ENCODE results near the gene OVOL2. TPM values are rescaled to one million over a fixed set of nuclear protein-coding genes. Genes with fewer than 3 reads are reported as not detected.

Gene OVOL2
- total and polyA plus RNA-seq, 2 of the 4 experiments (the other 2 are of a cell fraction), result not detected

DNA sequence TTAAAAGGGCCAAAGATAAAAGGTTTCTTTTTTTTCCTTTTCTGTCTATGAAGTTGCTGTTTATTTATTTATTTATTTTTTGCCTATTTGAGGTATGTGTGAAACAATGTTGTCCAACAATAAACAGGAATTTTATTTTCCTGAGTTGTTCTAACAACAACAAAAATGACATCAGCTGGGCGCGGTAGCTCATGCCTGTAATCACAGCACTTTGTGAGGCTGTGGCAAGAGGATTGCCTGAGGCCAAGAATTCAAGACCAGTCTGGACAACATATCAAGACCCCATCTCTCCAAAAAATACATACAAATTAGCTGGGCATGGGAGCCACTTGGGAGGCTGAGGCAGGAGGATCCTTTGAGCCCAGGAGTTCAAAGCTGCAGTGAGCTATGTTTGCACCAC, 44.8 kb downstream of the OVOL2 start:
- peaks cover under 1% of the 10 kb centered on the region; the same call in 1 of the 2 replicates for H3K4me1 ChIP-seq (ENCODE audit: control insufficient read depth, insufficient read depth, low read length)
- no peak overlapping the region for H2BK15ac ChIP-seq (ENCODE audit: low read depth, low read length)
- no peak overlapping the region for H3K4ac ChIP-seq (ENCODE audit: low read depth, low read length)
- H3K9me3 ChIP-seq (ENCODE audit: control insufficient read depth, insufficient read depth, low read length), result no peaks in the 10 kb centered on the region
- no peaks in the 10 kb centered on the region for H4K20me1 ChIP-seq (ENCODE audit: insufficient read depth, low read length)
- H2BK120ac ChIP-seq (ENCODE audit: low read depth, low read length), result no peak overlapping the region
- 100% methylated on average over 2 of the region's 2 CpGs; no CpG with 5 or more reads in 1 of the 2 experiments for WGBS, 2 experiments (ENCODE audit: extremely low coverage in 2 of 2, insufficient read length in 1 of 2)
- H3K27ac ChIP-seq (ENCODE audit: insufficient read depth, low read length), result no peak overlapping the region
- no peak overlapping the region for H4K8ac ChIP-seq (ENCODE audit: low read depth in 2 of 2, low read length in 2 of 2)
- no peak overlapping the region for H3K23ac ChIP-seq (ENCODE audit: low read depth, low read length)
- H4K91ac ChIP-seq (ENCODE audit: insufficient read depth, low read depth, low read length), result no peak overlapping the region
- ATAC-seq (ENCODE audit: low read depth) (no peak), DNase-seq (no peak)
- in situ Hi-C loops (cut with MboI; ENCODE audit: low sequenced_read_pairs), result no loop called here
- no peak overlapping the region for H2AK5ac ChIP-seq (ENCODE audit: low read depth, low read length)
- H3K27me3 ChIP-seq (ENCODE audit: control insufficient read depth, insufficient read depth, low read length), result no peaks in the 10 kb centered on the region; the same call in 1 of the 2 replicates
- no peak overlapping the region for H3K4me2 ChIP-seq (ENCODE audit: low read depth, low read length)
- H3K9ac ChIP-seq (ENCODE audit: low read depth, low read length), result no peak overlapping the region
- CTCF ChIA-PET, result no interaction called here
- H3K56ac ChIP-seq (ENCODE audit: extremely low read depth, insufficient read depth, low read length), result no peak overlapping the region
- H4K5ac ChIP-seq (ENCODE audit: low read depth, low read length), result no peak overlapping the region
- TF ChIP-seq, protein P1, sequence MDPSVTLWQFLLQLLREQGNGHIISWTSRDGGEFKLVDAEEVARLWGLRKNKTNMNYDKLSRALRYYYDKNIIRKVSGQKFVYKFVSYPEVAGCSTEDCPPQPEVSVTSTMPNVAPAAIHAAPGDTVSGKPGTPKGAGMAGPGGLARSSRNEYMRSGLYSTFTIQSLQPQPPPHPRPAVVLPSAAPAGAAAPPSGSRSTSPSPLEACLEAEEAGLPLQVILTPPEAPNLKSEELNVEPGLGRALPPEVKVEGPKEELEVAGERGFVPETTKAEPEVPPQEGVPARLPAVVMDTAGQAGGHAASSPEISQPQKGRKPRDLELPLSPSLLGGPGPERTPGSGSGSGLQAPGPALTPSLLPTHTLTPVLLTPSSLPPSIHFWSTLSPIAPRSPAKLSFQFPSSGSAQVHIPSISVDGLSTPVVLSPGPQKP (IDR thresholded peaks at IDR 0.05; ENCODE audit: borderline replicate concordance, low read depth, low read length), result no peak
- TF ChIP-seq BHLHE40 (IDR thresholded peaks at IDR 0.05; ENCODE audit: low read depth, low read length), result no peak
- TF ChIP-seq, protein P2, sequence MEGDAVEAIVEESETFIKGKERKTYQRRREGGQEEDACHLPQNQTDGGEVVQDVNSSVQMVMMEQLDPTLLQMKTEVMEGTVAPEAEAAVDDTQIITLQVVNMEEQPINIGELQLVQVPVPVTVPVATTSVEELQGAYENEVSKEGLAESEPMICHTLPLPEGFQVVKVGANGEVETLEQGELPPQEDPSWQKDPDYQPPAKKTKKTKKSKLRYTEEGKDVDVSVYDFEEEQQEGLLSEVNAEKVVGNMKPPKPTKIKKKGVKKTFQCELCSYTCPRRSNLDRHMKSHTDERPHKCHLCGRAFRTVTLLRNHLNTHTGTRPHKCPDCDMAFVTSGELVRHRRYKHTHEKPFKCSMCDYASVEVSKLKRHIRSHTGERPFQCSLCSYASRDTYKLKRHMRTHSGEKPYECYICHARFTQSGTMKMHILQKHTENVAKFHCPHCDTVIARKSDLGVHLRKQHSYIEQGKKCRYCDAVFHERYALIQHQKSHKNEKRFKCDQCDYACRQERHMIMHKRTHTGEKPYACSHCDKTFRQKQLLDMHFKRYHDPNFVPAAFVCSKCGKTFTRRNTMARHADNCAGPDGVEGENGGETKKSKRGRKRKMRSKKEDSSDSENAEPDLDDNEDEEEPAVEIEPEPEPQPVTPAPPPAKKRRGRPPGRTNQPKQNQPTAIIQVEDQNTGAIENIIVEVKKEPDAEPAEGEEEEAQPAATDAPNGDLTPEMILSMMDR (conservative IDR thresholded peaks at IDR 0.05; ENCODE audit: low read depth, low read length), result no peak
- no peak for TF ChIP-seq CHD1 (IDR thresholded peaks at IDR 0.05; ENCODE audit: low read depth, low read length)
- dilution Hi-C loops (cut with HindIII; ENCODE audit: low sequenced_read_pairs, unreplicated experiment), result no loop called here
- no peak overlapping the region for H2BK5ac ChIP-seq (ENCODE audit: low read depth, low read length, poor library complexity, severe bottlenecking)
- no peak overlapping the region for H3K18ac ChIP-seq (ENCODE audit: low read depth, low read length)
- H2BK20ac ChIP-seq (ENCODE audit: low read depth, low read length), result no peak overlapping the region
- no peaks in the 10 kb centered on the region for H3K79me1 ChIP-seq (ENCODE audit: low read depth in 1 of 2, low read length in 2 of 2)
- no peak overlapping the region for H3K4me3 ChIP-seq (ENCODE audit: insufficient read depth, low read depth, low read length)
- POLR2A ChIA-PET (ENCODE audit: unreplicated experiment), result interaction anchor here (0.5 kb wide), 1 partner anchor 57 kb away, joined by 4 read pairs; no protein-coding TSS in a partner anchor
- no peak overlapping the region for H3K14ac ChIP-seq (replicated peaks; ENCODE audit: low read depth, low read length)
- H3K9me1 ChIP-seq (ENCODE audit: insufficient read depth, low read length), result no peaks in the 10 kb centered on the region
- BruUV-seq (replicated peaks), result no TSS peak
- intact Hi-C loops (cut with micrococcal nuclease), result no loop called here
- H3K36me3 ChIP-seq (ENCODE audit: control insufficient read depth, insufficient read depth, low read length), result no peaks in the 10 kb centered on the region
- H2AFZ ChIP-seq (replicated peaks; ENCODE audit: low read length, poor library complexity), result no peak overlapping the region
- no peak overlapping the region for H2AK9ac ChIP-seq (replicated peaks; ENCODE audit: low read depth, low read length, poor library complexity)

Measured in IMR-90 (cell line).